ENCODE measurements around the gene TMEM108. TPM values are rescaled to one million over a fixed set of nuclear protein-coding genes. Genes with fewer than 3 reads are reported as not detected.

Gene TMEM108
- polyA plus RNA-seq, 1 donor (not counting 4 experiments of a cell fraction or from before 2014, with no cell fraction given) = not detected

DNA sequence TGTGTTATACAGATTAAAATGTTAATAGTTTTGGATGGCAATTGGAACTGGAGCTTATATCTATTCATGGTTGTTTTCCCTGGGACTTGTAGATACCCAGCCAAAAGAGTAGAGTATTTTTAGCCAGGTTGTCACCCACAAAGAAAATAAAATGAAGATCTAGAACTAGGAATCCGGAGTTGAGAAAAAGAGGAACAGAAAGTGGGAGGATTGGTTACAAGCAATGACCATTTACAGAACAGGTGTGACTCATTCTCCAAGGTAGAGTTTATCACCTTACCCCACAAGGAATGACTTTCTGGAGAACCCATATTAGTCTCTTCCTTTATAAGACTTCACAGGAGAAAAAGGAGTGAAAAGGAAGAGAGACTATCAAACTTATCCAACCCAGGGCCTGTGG, 99.8 kb downstream of the TMEM108 start:
- H3K9ac ChIP-seq (ENCODE audit: control insufficient read depth, extremely low read depth, insufficient read depth, low read length) = no peak overlapping the region
- H3K4me3 ChIP-seq (ENCODE audit: control insufficient read depth in 2 of 3, extremely low read depth in 1 of 3, insufficient read depth in 2 of 3, low read depth in 1 of 3, low read length in 3 of 3) = no peak overlapping the region
- dilution Hi-C loops (cut with MboI; ENCODE audit: extremely low pct_ligation_motif_present, low sequenced_read_pairs) = no loop called here
- no peaks in the 10 kb centered on the region for H3K9me3 ChIP-seq (ENCODE audit: control insufficient read depth, low read depth, low read length)
- no peaks in the 10 kb centered on the region for H3K9me1 ChIP-seq (ENCODE audit: control insufficient read depth, extremely low read depth, insufficient read depth, low read length)
- H3K4me1 ChIP-seq (ENCODE audit: control insufficient read depth, extremely low read depth, insufficient read depth, low read length) = no peaks in the 10 kb centered on the region
- no peak for DNase-seq (ENCODE audit: low read depth, low spot score)
- H4K20me1 ChIP-seq (ENCODE audit: control insufficient read depth, extremely low read depth, insufficient read depth, low read length) = no peaks in the 10 kb centered on the region
- no peak overlapping the region for H3K27ac ChIP-seq (ENCODE audit: control insufficient read depth, insufficient read depth, low read length)
- no peak overlapping the region for H3K4me2 ChIP-seq (ENCODE audit: control insufficient read depth, extremely low read depth, insufficient read depth, low read depth, low read length)
- TF ChIP-seq, protein P1, sequence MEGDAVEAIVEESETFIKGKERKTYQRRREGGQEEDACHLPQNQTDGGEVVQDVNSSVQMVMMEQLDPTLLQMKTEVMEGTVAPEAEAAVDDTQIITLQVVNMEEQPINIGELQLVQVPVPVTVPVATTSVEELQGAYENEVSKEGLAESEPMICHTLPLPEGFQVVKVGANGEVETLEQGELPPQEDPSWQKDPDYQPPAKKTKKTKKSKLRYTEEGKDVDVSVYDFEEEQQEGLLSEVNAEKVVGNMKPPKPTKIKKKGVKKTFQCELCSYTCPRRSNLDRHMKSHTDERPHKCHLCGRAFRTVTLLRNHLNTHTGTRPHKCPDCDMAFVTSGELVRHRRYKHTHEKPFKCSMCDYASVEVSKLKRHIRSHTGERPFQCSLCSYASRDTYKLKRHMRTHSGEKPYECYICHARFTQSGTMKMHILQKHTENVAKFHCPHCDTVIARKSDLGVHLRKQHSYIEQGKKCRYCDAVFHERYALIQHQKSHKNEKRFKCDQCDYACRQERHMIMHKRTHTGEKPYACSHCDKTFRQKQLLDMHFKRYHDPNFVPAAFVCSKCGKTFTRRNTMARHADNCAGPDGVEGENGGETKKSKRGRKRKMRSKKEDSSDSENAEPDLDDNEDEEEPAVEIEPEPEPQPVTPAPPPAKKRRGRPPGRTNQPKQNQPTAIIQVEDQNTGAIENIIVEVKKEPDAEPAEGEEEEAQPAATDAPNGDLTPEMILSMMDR (optimal IDR thresholded peaks at IDR 0.05 in 1 of 3, IDR thresholded peaks at IDR 0.05 in 1 of 3, conservative IDR thresholded peaks at IDR 0.05 in 1 of 3; ENCODE audit: extremely low read depth in 1 of 3, insufficient read depth in 2 of 3, low read length in 3 of 3) = no peak
- TF ChIP-seq EZH2 (IDR thresholded peaks at IDR 0.05; ENCODE audit: low read length) = no peak
- no peak overlapping the region for H2AFZ ChIP-seq (ENCODE audit: control insufficient read depth, low read length)
- no peak for FAIRE-seq
- no peaks in the 10 kb centered on the region for H3K27me3 ChIP-seq (ENCODE audit: control insufficient read depth, extremely low read depth, insufficient read depth, low read length)
- no peaks in the 10 kb centered on the region for H3K36me3 ChIP-seq (ENCODE audit: control insufficient read depth in 2 of 2, extremely low read depth in 1 of 2, insufficient read depth in 2 of 2, low read length in 2 of 2)
- H3K79me2 ChIP-seq (ENCODE audit: control insufficient read depth, insufficient read depth, low read length) = no peaks in the 10 kb centered on the region

- H3K4me1 ChIP-seq (ENCODE audit: control insufficient read depth, extremely low read depth, insufficient read depth, low read length) = no peaks in the 10 kb centered on the region
- TF ChIP-seq, protein P1 (optimal IDR thresholded peaks at IDR 0.05 in 1 of 3, IDR thresholded peaks at IDR 0.05 in 1 of 3, conservative IDR thresholded peaks at IDR 0.05 in 1 of 3; ENCODE audit: extremely low read depth in 1 of 3, insufficient read depth in 2 of 3, low read length in 3 of 3) = no peak
- no peak for TF ChIP-seq EZH2 (IDR thresholded peaks at IDR 0.05; ENCODE audit: low read length)
- H3K79me2 ChIP-seq (ENCODE audit: control insufficient read depth, insufficient read depth, low read length) = no peaks in the 10 kb centered on the region
- no peaks in the 10 kb centered on the region for H4K20me1 ChIP-seq (ENCODE audit: control insufficient read depth, extremely low read depth, insufficient read depth, low read length)
- DNase-seq (ENCODE audit: low read depth, low spot score) = no peak
- dilution Hi-C loops (cut with MboI; ENCODE audit: extremely low pct_ligation_motif_present, low sequenced_read_pairs) = no loop called here
- no peak for FAIRE-seq
- H2AFZ ChIP-seq (ENCODE audit: control insufficient read depth, low read length) = no peak overlapping the region
- no peak overlapping the region for H3K4me3 ChIP-seq (ENCODE audit: control insufficient read depth in 2 of 3, extremely low read depth in 1 of 3, insufficient read depth in 2 of 3, low read depth in 1 of 3, low read length in 3 of 3)
- H3K9me3 ChIP-seq (ENCODE audit: control insufficient read depth, low read depth, low read length) = no peaks in the 10 kb centered on the region
- H3K36me3 ChIP-seq (ENCODE audit: control insufficient read depth in 2 of 2, extremely low read depth in 1 of 2, insufficient read depth in 2 of 2, low read length in 2 of 2) = no peaks in the 10 kb centered on the region
- H3K4me2 ChIP-seq (ENCODE audit: control insufficient read depth, extremely low read depth, insufficient read depth, low read depth, low read length) = no peak overlapping the region
- H3K27me3 ChIP-seq (ENCODE audit: control insufficient read depth, extremely low read depth, insufficient read depth, low read length) = no peaks in the 10 kb centered on the region
- no peaks in the 10 kb centered on the region for H3K9me1 ChIP-seq (ENCODE audit: control insufficient read depth, extremely low read depth, insufficient read depth, low read length)
- H3K9ac ChIP-seq (ENCODE audit: control insufficient read depth, extremely low read depth, insufficient read depth, low read length) = no peak overlapping the region
- no peak overlapping the region for H3K27ac ChIP-seq (ENCODE audit: control insufficient read depth, insufficient read depth, low read length)
Measured at GRCh38 chr3:133152056-133152455, 113.9 kb downstream of the TMEM108 start.

Measured in keratinocyte (primary cell).